ENCODE results near the gene PPP1R13L.

DNA sequence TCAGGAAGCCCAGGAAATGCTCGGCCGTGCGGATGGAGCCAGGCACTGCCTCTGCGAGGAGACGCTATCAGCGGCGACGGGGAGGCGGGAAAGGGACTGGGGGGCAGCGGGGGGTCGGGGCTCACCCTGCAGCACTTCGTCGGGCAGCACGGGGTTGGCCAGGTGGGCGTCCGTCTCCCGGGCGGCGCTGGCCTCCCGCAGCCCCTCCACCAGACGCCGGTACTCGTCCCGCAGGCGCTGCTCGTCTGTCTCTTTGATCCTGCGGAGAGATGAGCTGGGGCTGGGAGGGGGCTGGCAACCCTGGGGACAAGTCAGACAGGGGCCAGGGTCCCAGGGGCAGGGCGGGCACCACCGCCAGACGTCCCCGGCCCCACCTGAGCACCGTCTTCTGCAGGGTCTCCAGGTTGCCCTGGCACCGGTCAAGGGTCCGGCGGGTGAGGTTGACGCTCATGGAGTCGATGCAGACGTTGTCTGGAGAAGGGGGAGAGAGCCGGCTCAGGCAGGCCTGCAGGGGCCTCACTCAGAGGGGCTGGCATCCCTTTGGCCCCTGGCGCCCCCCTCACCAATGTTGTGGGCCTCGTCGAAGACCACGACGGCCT is 40.9 kb downstream of the PPP1R13L start:
- TF ChIP-seq, protein P1, sequence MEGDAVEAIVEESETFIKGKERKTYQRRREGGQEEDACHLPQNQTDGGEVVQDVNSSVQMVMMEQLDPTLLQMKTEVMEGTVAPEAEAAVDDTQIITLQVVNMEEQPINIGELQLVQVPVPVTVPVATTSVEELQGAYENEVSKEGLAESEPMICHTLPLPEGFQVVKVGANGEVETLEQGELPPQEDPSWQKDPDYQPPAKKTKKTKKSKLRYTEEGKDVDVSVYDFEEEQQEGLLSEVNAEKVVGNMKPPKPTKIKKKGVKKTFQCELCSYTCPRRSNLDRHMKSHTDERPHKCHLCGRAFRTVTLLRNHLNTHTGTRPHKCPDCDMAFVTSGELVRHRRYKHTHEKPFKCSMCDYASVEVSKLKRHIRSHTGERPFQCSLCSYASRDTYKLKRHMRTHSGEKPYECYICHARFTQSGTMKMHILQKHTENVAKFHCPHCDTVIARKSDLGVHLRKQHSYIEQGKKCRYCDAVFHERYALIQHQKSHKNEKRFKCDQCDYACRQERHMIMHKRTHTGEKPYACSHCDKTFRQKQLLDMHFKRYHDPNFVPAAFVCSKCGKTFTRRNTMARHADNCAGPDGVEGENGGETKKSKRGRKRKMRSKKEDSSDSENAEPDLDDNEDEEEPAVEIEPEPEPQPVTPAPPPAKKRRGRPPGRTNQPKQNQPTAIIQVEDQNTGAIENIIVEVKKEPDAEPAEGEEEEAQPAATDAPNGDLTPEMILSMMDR (IDR thresholded peaks at IDR 0.05; ENCODE audit: low read length), result no peak
- TF ChIP-seq EZH2 (IDR thresholded peaks at IDR 0.05; ENCODE audit: borderline replicate concordance, low read length), result no peak
